ENCODE measurements around the gene CPXM2.
"Not testable (repeated sequence)": the region's sequence is repeated elsewhere in the genome, so short reads cannot be mapped to it uniquely, and the experiment has no call there.

CPXM2 gene

DNA sequence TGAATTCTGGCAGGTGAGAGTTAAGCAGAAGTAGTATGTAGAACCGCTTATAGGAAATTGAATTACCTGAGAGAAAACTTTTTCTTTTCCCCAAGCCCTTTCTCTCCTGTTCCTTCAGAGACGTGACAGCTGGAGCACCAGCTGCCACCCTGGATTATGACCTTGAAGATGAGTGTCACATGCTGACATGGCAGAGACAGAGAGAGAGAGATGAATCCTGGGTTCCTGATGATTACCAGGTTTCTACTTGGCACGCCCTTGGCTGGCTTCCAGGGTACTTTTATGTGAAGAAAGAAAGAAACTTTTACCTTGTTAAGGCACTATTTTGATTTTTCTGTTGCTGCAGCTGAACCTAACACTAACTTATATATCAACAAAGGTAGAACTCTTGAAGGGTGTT is 125.6 kb downstream of the CPXM2 start:
- no peak for DNase-seq

DNA sequence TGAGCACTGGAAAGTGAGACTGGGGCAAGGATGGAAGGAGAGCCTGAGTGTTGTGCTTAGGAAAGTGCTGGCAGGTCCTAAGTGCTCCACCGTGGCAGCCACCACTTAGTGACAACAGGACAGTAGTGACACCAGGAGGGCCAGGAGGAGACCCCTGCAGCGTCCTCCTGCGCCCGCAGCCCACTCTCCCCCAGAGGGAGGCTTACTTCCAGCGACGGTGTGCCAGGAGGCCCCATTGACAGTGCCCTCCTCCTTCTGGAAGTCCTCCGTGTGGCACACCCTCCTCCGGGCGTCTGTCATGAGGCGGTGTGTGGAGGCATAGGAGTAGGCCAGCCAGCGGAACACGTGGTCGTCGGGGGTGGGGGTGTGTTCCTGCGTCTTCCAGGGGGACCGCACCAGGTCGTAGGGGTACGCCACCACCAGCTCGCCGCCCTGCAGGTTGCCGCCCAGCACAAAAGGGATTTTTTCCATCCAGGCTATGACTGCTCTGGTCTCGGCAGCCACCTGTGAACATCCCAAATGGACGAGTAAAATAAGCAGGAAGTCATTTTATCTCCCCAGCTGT is 129.9 kb downstream of the CPXM2 start:
- DNase-seq, result no peak

DNA sequence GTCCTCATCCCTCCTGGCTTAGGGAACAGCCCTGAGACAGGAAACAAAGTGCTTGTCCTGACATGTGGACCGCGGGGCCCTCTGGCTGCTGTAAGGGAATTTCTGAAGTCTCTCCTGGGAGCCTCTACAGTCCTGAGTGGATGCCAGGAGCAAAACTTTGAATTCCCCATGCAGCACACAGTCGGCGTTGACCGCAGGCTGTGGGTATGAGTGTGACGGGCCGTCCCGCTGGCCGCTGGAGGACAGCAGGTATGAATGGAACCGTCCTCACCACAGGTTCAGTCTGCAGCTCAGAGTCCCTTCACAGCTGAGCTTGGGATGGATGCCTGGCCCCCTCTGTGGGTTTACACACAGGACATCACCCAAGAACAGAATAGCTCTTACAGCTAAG is 130.6 kb downstream of the CPXM2 start:
- no peak for DNase-seq

- DNase-seq, result no peak
Observed at GRCh38 chr10:123760356-123761037, 131.1 kb downstream of the CPXM2 start.

DNA sequence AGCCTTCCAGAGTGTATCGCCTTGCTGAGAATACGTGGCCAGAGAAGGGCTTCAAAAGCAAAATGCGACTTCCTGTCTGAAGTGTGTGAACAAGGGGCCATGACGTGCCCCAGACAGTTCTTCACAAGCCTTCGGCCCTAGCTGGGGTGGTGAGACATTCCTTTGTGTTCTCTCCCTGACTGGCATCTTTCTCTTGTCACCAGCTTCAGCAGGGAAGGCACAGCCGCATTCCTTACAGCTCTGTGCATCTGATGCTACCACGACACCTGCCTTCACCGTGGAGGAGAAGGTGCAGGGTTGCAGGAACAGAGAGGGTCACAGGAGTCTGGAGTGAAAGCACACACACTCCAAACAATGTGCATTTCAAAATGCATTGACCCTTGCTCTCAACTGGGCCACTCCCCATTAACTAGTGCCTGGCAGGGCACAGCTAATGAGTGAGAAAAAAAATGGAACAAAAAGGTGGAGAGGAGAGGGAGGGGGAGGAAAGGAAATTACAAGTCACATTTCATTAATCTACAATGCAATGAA is 132.0 kb downstream of the CPXM2 start:
- DNase-seq, result no peak

GRCh38 chr10:123759041-123759440 is 132.6 kb downstream of the CPXM2 start:
- no peak for DNase-seq

- DNase-seq, result no peak
Observed at GRCh38 chr10:123757853-123758252, 133.8 kb downstream of the CPXM2 start.

- DNase-seq, result no peak
Observed at GRCh38 chr10:123755061-123755460, 136.5 kb downstream of the CPXM2 start.

- DNase-seq, result no peak
Observed at GRCh38 chr10:123754123-123754522, 137.5 kb downstream of the CPXM2 start.

DNA sequence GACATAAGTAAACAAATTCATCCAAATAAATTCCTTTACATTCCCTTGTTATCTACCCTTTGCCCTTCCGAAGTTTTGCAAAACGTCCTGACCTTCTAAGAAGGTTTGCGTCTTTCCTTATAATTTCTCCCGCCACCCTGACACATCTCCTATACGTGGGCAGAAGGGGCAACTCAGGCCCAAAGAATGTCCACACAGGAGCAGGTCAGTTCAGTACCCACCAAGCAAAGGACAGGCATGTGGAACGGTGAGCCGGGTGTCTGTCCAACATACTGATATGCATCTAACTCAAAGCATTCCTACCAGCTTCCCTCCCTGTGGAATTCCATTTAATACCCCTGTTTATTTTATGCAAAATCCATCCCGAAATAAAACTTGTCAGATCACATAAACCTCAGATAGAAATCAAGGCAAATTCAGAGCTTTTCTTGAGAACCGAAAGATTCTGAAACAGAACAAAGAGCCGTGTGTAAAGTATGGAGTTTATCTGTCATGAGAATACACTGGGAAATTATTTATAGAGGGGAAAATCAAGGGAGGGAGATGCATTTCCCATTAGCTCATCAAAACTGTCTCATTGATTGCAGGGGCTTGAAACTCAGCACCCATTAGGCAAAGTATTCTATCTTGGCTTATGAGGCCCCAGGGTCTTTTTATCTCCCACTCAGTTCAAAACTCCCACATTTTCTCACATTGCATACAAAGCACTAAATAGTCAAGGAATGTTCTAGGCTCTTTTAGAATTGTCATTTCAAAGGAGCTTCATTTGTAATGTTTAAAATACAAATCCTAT is 140.1 kb downstream of the CPXM2 start:
- no peak for DNase-seq

DNA sequence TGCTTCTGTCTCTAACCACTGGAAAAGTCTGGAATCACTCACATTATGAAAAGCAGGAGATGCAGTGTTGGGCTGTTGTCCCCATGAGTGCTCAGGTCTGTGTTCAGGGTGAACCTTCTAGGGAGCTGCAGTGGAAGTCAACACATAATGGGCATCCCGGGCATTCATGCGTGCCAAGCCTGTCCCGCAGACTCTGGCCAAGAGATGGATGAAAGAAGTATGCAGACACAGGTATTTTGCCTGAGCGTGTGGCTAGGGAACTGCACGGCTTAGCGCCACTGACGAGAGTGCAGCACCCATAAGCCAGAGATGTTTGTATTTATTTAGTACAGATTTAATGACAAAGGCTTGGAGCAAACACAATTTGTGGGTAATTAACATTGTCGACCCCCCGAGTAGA is 140.7 kb downstream of the CPXM2 start:
- no peak for DNase-seq

- no peak for DNase-seq
Observed at GRCh38 chr10:123748711-123749110, 142.9 kb downstream of the CPXM2 start.

GRCh38 chr10:123747426-123747825 is 144.2 kb downstream of the CPXM2 start:
- no peak for DNase-seq

DNA sequence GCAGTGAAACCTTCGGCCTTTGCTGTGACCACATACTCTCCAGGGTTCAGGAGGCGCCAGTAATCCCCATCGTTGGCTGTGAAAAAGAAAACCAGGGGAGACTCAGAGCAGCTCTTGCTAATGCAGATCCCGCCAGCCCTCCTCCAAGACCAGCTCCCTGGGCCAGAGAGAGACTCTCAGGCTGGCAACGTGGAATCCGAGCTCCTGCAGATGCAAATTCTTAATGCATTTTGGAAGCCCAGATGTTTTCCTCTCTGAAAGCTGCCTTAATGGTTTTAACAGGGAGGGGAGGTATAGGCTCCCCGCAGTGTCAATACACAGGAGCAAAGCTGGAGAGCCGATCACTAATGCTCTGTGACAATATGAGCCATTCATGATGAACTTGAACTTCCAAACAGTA is 144.7 kb downstream of the CPXM2 start:
- no peak for DNase-seq

DNA sequence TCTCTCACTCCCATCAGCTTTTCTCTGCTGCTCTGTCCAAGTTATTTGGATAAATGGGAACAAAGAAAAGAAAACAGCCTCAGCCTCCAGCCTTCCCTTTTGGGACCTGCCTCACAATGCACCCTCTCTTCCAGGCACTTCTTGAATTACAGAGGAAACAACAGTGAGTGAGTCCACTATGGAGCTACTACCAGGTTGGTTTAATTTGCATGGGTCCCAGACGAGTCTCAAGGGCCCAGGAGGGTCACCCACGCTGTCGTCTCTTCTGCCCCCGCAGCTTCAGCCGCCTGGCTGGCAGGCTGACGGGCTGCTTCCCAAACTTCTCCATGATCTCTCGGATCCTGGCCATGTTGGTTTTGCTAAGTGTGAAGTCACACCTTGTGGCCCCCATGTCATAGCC is 145.1 kb downstream of the CPXM2 start:
- no peak for DNase-seq

DNA sequence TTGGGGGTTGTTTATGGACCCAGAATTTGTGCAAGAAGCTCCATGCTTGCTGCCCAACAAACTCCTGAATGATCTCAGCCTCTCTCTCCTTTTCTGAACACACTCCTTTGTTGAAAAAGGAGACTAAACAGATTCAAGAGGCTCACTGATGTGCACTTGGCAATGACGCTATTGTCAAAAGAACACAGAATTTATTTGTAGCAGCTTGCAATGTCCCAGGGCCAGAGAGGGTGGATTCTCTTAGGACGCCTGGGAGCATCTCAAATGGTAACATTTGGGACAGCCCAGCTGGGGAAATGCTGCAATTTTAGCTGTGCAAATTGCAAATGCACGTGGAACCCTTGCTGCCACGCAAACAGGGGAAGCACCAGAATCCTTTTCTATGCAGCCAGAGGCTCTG is 145.5 kb downstream of the CPXM2 start:
- no peak for DNase-seq

- no peak for DNase-seq
Observed at GRCh38 chr10:123744224-123744536, 147.4 kb downstream of the CPXM2 start.

GRCh38 chr10:123743441-123744223 is 148.0 kb downstream of the CPXM2 start:
- DNase-seq, result no peak

DNA sequence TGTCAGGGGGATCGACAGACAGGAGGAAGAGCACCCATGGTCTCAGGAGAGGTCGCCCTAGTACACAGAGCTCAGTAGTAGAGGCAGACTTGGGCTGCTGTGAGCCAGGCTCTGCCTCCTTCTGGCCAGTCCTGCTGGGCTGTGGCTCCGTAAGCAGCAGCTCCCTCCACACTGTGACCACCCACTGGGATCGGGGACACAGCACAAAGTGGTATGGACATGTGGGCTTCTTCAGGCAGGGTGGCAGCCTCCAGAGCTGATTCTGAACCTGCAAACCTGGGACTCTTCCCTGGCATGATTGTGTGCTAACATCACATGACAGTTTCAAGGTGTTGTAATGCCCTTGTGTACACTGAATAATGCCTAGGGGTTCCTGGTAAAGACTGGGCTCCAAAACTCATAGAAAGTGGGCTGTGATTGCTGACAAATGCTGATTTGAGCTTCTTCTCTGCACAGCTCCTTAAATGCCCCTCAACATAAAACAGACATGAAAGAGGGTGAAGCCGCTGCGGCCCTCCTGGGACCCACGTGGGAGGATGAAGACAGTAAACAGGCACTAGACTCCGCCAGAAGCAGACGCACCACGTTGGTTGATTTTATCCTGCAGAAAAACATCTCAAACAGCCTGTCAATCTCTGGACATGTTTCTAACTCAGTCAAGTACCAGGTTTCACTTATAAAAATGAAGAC is 148.7 kb downstream of the CPXM2 start:
- no peak for DNase-seq

DNA sequence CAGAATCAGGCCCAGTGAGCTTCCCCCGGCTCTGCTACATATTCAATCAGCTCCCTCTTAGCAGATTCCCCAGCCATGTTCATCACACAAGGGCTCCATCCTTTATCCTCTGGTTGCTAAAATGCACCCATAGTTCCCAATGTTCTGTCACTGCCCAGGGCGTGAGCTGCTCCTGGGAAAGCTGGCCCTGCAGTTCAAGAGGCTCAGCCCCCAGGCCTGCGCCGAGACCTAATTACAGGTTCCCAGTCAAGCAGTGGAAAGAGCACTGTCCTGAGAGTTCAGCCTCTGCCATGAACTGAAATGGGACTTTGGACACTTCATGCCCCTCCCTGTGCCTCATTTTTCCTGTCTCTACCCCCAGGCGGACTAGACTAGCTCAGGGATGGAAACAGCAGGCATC is 149.9 kb downstream of the CPXM2 start:
- no peak for DNase-seq

DNA sequence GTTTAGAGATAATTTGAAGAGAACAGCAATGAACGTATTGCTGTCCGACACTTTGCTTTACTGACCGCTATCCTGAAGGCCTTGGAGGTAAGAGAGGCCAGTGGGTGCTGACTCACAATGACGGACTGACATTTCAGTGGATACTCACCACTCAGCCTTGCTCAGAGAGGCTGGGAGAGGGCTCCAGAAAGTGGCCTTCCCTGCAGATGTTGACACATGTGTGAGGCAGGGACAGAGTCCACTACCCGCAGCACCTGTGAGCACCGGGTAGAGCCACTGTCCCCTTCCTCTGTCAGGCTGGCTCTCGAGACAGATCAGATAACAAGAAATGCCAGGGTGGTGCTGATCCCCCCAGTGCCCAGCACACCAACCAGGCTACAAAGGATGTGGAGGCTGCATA is 150.5 kb downstream of the CPXM2 start:
- DNase-seq, result no peak

- DNase-seq, result not testable (repeated sequence)
Observed at GRCh38 chr10:123736917-123737316, 154.7 kb downstream of the CPXM2 start.

DNA sequence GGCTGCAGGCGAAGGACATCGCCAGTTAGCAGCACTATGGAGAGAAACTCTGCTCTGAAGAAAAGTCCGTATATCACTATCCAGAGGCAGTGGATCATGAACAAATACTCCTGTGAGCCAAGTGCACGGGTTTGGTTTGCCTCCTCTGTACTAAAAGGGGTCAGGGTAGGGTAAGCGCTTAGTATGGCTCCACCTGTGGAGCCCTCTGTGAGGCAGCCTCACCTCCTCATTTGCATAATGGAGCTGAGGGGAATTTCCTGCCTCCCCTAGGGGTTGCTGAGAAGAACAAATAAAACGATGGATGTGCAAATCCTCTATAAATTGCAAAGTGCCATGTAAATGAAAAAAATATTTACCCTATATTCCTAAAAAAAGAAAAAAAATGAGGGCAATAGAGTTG is 162.1 kb downstream of the CPXM2 start:
- DNase-seq, result no peak
